ENCODE results near the gene KRTAP2-3.
"Not testable (repeated sequence)": the region's sequence is repeated elsewhere in the genome, so short reads cannot be mapped to it uniquely, and the experiment has no call there.

The KRTAP2-3 gene

GRCh38 chr17:41069031-41069430, 9.1 kb upstream of the KRTAP2-3 start:
- DNase-seq (ENCODE audit: extremely low read depth in 1 of 2, low read depth in 1 of 2), result no peak

- DNase-seq (ENCODE audit: extremely low read depth in 1 of 2, low read depth in 1 of 2), result no peak
These were observed 7.4 kb upstream of the KRTAP2-3 start for GRCh38 chr17:41067281-41067680.

GRCh38 chr17:41065829-41066624, 6.1 kb upstream of the KRTAP2-3 start, which contains the start of gene KRTAP2-4:
TSS of gene KRTAP2-4 (minus strand) at chr17:41065879. CDS start at chr17:41065845, 34 bp downstream.
- DNase-seq (ENCODE audit: extremely low read depth in 1 of 2, low read depth in 1 of 2), result no peak

DNA sequence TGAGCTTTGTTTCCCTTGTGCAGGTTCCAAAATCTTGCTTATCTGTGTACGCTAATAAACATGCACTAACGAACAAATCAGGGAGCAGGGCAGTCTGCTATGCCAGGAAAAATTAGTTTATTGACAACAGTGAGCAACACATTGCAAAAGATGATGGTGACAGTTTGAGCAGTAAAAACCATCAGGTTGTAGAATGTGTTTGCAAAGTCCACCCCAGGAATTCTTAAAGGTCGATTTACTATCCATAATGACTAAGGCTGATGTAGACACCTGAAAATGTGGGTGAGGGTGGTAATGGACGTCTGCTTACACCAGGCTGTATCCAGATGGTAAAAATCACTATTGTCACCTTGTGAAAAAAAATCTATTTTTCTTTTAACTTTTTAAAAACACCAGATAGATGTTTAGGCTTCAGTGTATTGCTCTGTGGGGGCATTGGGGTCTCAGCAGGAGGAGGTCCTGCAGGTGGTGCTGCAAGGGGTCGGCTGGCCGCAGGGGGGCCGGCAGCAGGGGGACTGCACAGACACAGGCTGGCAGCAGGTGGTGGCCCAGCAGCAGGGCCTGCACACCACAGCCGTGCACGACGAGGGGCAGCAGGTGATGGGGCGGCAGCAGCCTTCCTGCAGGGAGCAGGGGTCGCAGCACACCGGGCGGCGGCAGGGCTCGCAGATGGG, 5.2 kb upstream of the KRTAP2-3 start:
- not testable (repeated sequence) for DNase-seq (ENCODE audit: extremely low read depth in 1 of 2, low read depth in 1 of 2)

- DNase-seq (ENCODE audit: extremely low read depth in 1 of 2, low read depth in 1 of 2), result no peak
These were observed 4.4 kb upstream of the KRTAP2-3 start for GRCh38 chr17:41064301-41064700.

- no peak for DNase-seq (ENCODE audit: extremely low read depth in 1 of 2, low read depth in 1 of 2)
These were observed 3.5 kb upstream of the KRTAP2-3 start for GRCh38 chr17:41063449-41063848.

DNA sequence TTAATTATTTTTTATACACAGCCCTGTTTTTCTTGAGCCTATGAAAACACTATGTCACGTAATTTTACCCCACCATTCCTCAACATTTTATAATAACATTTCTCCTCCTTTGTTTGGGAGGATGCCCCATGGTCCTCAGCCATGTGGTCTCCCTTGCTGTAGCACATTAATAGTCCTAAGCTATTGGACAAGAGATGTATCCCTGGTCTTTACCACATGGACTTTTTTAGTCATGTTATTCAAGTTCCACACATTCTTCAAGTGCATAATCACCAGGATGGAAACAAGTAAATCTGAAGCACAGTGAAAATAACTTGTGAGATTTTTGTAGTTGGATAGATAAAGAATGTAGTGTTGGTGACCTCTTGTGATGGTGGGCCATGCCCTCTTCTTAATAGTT, 2.0 kb upstream of the KRTAP2-3 start:
- no peak for DNase-seq (ENCODE audit: extremely low read depth in 1 of 2, low read depth in 1 of 2)

DNA sequence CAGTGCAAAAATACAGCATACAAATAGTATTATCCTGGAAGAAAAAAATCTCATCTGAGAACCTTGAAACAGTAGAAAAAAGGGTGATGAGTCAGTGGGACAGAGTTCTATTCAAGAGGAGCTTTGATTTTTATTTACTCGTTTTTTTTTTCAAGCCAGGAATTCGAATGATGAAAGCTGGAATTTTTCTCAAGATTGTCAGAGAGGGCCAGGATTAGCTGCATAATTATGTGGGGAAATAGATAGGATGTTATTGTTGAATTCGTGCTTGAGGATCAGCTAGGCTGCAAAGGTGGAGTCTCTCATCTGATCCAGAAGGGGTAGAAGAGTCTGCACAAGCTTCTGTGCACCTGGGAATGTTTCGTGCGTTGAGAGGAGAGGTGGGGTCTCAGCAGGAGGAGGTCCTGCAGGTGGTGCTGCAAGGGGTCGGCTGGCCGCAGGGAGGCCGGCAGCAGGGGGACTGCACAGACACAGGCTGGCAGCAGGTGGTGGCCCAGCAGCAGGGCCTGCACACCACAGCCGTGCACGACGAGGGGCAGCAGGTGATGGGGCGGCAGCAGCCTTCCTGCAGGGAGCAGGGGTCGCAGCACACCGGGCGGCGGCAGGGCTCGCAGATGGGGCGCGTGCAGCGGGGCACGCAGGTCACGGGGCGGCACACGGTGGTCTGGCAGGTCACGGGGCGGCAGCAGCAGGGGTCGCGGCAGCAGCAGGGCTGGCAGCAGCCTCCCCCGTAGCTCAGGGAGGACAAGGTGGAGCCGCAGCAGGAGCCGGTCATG, 450 bp downstream of the KRTAP2-3 start:
- not testable (repeated sequence) for DNase-seq (ENCODE audit: extremely low read depth in 1 of 2, low read depth in 1 of 2)

- DNase-seq (ENCODE audit: extremely low read depth in 1 of 2, low read depth in 1 of 2), result no peak
These were observed 1.2 kb downstream of the KRTAP2-3 start for GRCh38 chr17:41058741-41059140.

GRCh38 chr17:41057547-41057946, 2.4 kb downstream of the KRTAP2-3 start:
- DNase-seq (ENCODE audit: extremely low read depth in 1 of 2, low read depth in 1 of 2), result no peak

DNA sequence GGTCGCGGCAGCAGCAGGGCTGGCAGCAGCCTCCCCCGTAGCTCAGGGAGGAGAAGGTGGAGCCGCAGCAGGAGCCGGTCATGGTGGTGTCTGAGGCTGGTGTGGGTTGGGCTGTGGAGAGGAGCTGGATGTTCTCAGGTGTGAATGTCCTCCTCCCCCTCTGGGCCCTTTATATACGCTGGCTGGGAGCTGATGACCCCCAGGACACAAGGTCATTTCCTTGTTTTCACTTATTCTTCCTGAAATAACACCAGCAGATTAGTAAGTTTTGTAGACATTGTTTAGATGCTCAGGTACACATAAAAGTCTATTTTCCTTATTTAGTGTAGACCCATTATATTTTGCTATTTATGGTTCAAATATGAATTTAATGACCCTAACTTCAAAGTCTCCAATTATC, 4.8 kb downstream of the KRTAP2-3 start, which contains the start of gene KRTAP2-2:
KRTAP2-2 (minus strand) TSS at position 101 of the 400 bp plus-strand sequence; CDS start at position 82, 19 bp downstream.
- not testable (repeated sequence) for DNase-seq (ENCODE audit: extremely low read depth in 1 of 2, low read depth in 1 of 2)

GRCh38 chr17:41054556-41054955, 5.4 kb downstream of the KRTAP2-3 start:
- not testable (repeated sequence) for DNase-seq (ENCODE audit: extremely low read depth in 1 of 2, low read depth in 1 of 2)

GRCh38 chr17:41054025-41054424, 5.9 kb downstream of the KRTAP2-3 start:
- DNase-seq (ENCODE audit: extremely low read depth in 1 of 2, low read depth in 1 of 2), result no peak

GRCh38 chr17:41052566-41052965, 7.3 kb downstream of the KRTAP2-3 start:
- no peak for DNase-seq (ENCODE audit: extremely low read depth in 1 of 2, low read depth in 1 of 2)

DNA sequence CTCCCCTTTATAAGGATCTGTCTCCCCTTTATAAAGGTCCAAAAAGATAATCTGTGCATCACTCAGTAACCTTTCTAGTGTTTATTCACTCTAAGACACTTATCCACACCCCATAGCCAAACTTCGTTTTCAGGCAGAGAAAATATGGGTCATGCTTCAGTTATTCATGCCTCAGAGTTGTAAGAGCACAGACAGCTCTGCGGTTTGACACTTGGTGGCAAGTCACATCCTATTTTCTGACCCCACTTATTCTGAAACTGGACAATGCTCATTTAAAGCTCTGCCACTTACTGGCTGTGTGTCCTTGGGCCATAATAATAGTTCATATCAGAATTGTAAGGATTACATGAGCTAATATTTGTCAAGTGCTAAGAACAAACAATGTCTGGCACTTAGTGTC, 10.8 kb downstream of the KRTAP2-3 start:
- DNase-seq (ENCODE audit: extremely low read depth in 1 of 2, low read depth in 1 of 2), result no peak

- DNase-seq (ENCODE audit: extremely low read depth in 1 of 2, low read depth in 1 of 2), result no peak
These were observed 11.5 kb downstream of the KRTAP2-3 start for GRCh38 chr17:41048441-41048840.

GRCh38 chr17:41046735-41047465, 13.0 kb downstream of the KRTAP2-3 start, which contains the start of gene KRTAP2-1:
TSS of gene KRTAP2-1 (minus strand) at chr17:41047316. CDS start at chr17:41047267, 49 bp downstream.
- DNase-seq (ENCODE audit: extremely low read depth in 1 of 2, low read depth in 1 of 2), result not testable (repeated sequence)

- DNase-seq (ENCODE audit: extremely low read depth in 1 of 2, low read depth in 1 of 2), result no peak
These were observed 17.0 kb downstream of the KRTAP2-3 start for GRCh38 chr17:41042953-41043352.

GRCh38 chr17:41040783-41041571, 18.9 kb downstream of the KRTAP2-3 start, which contains the start of gene KRTAP1-1:
TSS of gene KRTAP1-1 (minus strand) at chr17:41041450. CDS start at chr17:41041397, 53 bp downstream.
- DNase-seq (ENCODE audit: extremely low read depth in 1 of 2, low read depth in 1 of 2), result not testable (repeated sequence)
